B cell (primary cell): Measurements from ENCODE around the gene TNFRSF13B.
"Not testable (repeated sequence)": the region's sequence is repeated elsewhere in the genome, so short reads cannot be mapped to it uniquely, and the experiment has no call there.

Source experiments
- EZH2 ChIP-seq: IDR thresholded peaks from 2 replicates; pipeline ENCODE4 v1.6.1; 2012; ENCODE audit warnings: borderline replicate concordance, low read depth, mild to moderate bottlenecking, moderate library complexity, low read length; ENCODE audit not compliant: insufficient read depth, poor library complexity, severe bottlenecking
- TF ChIP-seq, protein P1 (sequence below): fragments of 200-600 bp; IDR thresholded peaks from one replicate; pipeline ENCODE4 v1.8.0; 2022; ENCODE audit warnings: antibody characterized with exemption, mild to moderate bottlenecking

DNA sequence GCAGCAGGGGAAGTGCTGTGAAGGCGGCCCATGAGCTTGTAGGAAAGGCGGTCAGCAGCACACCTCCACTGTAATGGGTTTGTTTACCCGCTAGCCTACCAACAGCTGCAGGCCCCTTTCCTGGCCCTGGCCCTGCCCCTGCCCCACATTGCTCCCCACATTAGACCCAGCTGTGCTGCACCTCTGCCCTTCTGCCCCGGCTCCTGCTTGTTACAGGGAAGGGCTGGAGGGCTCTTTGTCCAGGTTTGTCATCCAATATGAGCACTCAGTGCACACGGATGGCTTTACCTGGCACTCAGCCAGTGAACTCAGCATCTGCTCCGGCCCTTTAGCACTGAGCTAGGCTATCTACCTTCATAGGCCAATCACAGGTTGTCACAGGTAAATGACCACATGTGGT, 36.0 kb upstream of the TNFRSF13B start:
- TF ChIP-seq, protein P1, sequence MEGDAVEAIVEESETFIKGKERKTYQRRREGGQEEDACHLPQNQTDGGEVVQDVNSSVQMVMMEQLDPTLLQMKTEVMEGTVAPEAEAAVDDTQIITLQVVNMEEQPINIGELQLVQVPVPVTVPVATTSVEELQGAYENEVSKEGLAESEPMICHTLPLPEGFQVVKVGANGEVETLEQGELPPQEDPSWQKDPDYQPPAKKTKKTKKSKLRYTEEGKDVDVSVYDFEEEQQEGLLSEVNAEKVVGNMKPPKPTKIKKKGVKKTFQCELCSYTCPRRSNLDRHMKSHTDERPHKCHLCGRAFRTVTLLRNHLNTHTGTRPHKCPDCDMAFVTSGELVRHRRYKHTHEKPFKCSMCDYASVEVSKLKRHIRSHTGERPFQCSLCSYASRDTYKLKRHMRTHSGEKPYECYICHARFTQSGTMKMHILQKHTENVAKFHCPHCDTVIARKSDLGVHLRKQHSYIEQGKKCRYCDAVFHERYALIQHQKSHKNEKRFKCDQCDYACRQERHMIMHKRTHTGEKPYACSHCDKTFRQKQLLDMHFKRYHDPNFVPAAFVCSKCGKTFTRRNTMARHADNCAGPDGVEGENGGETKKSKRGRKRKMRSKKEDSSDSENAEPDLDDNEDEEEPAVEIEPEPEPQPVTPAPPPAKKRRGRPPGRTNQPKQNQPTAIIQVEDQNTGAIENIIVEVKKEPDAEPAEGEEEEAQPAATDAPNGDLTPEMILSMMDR = not testable (repeated sequence)
- not testable (repeated sequence) for TF ChIP-seq EZH2
